HG02938 (cell line): ENCODE data around the gene METTL16.
"Not testable (repeated sequence)": the region's sequence is repeated elsewhere in the genome, so short reads cannot be mapped to it uniquely, and the experiment has no call there.

ENCODE experiments used
- ATAC-seq: cut with Tn5 transposase; IDR thresholded peaks from one replicate; pipeline ENCODE4 v1.9.1; 2021; ENCODE audit warnings: mild to moderate bottlenecking, moderate library complexity; ENCODE audit not compliant: unreplicated experiment

Gene METTL16, protein sequence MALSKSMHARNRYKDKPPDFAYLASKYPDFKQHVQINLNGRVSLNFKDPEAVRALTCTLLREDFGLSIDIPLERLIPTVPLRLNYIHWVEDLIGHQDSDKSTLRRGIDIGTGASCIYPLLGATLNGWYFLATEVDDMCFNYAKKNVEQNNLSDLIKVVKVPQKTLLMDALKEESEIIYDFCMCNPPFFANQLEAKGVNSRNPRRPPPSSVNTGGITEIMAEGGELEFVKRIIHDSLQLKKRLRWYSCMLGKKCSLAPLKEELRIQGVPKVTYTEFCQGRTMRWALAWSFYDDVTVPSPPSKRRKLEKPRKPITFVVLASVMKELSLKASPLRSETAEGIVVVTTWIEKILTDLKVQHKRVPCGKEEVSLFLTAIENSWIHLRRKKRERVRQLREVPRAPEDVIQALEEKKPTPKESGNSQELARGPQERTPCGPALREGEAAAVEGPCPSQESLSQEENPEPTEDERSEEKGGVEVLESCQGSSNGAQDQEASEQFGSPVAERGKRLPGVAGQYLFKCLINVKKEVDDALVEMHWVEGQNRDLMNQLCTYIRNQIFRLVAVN

DNA sequence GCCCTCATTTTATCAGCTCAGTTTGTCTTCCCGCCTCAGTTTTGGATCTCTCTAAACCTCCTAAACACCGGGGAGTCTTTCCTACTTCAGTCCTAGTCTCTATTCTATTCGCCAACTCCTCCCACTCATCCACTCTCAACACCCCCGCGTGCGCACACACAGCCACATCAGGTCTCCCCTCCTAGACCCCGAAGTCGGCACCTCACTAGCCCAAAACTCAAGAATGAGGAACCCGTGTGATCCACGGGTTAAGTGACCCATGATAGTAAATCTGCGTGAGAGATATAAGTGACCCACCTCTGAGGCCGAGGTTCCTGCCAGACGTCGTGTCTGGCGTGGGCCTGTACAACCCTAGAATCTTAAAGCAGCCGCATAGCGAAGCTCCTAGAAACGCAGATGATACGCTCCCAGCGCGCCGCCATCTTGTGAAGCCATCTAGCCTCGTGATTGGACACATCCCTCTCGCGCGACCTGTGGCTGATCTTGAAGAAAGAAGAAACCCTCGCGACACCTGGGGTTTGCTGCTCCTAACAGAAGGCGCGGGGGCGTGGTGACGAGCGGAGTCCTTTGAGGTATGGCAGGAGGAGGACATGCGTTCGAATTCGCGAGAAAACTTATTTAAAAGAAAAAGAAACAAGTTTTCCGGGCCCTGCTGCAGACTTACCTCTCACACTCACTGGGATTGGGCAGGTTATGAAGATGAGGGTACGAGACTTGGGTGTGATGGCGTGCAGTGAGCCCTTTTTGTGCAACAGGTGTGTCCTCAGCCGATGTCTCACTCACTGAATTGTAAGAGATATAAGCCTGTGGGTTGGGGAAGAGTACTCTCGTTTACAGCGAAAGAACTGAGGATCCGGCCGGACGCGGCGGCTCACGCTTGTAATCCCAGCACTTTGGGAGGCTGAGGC lies at the start of gene METTL16:
METTL16 (minus strand) TSS at position 427 of the 908 bp plus-strand sequence. CDS start 9,557 bp downstream, outside the sequence.
- ATAC-seq = peak; percentile 97

DNA sequence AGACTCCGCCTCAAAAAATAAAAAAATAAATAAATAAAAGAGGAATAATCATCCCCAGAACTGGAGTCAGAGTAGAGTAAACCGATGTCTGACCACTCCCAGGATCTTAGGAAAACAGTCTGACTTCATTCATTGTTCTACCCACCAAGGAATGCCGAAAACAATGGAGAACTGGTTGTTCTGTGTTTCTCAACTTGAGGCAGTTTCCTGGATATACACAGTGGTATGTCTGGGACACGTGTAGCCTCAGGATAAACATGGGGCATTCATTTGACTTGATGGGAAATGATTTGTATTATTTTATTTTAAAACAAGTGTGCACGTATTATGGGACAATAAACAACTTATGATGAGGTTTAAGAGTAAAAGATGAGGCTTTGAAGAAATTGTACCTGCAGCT lies 49.0 kb upstream of the METTL16 start:
- no peak for ATAC-seq

DNA sequence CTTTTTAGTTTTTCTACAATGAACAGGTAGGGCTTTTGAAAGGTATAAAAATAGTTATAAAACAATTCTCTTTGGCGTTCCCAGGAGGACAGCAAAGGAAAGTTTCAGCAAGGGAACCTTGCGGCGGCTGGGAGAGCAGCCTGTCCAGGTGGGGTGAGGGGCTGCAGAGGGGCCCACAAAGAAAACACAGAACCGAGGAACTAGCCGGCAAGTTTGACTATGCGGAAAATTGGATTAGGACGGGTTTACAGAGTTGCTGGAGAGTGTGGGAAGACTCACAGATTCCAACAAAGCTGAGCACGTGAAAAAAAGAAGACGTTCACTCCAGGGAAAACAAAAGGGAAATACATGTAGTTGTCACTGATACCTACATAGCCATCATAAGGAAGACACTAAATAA lies 40.2 kb upstream of the METTL16 start:
- no peak for ATAC-seq

DNA sequence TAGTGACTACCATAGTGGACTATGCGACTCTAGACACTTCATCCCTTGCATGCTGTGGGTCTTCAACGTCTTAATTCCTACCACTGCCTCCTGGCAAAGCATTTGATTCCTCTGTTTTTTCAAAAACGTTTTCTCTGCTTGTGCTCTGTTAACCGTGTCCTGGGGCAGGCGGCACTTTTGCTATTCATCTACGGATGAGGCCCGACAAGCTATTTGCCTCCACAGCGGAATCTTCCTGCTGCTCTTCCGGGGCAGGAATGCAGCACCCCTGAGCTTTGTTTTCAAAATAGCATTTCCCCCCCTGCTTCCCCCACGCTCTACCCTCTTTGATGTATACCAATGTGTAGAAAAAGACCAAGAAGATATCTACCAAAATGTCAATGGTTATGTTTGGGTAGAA lies 39.8 kb upstream of the METTL16 start:
- ATAC-seq = no peak

DNA sequence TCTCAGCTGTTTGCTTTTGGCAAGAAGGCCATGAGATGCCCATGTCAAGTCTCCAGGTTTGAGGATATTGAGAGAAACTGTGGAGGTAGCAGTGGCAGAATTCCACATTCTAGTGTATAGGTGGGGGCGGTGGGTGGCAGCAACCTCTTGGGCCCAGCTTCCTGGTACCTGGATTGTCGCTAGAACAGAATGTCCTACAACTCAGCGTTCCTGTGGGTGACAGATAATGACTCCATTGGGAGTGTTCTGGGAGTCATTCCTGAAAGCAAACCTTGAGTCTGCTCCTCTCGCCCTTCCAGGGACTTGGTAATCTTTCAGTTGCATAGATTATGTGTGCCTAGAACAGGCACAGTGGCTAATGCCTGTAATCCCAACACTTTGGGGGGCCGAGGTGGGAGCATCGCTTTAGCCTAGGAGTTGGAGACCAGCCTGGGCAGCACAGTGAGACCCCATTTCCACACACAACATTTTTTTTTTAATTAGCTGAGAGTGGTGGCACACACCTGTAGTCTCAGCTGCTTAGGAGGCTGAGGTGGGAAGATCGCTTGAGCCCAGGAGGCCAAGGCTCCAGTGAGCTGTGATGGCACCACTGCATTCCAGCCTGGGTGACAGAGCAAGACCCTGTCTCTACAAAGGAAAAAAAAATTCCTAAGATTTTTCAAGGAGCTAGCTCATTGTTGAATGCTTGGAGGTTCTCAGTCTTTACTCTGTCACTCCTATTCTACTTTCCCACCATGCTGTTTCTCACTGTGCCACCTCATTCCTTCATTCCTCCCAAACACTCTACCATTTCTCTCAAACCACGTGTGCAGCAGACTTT lies 37.9 kb upstream of the METTL16 start:
- ATAC-seq = no peak

DNA sequence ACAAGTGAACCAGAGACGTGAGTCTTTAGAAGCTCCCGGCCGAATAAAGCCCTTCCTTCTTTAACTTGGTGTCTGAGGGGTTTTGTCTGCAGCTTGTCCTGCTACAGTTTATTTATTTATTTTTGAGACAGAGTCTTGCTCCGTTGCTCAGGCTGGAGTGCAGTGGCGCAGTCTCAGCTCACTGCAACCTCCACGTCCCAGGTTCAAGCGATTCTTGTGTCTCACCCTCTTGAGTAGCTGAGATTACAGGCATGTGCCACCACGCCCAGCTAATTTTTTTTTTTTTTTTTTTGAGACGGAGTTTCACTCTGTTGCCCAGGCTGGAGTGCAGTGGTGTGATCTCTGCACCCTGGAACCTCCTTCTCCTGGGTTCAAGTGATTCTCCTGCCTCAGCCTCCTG lies 36.3 kb upstream of the METTL16 start:
- ATAC-seq = not testable (repeated sequence)

DNA sequence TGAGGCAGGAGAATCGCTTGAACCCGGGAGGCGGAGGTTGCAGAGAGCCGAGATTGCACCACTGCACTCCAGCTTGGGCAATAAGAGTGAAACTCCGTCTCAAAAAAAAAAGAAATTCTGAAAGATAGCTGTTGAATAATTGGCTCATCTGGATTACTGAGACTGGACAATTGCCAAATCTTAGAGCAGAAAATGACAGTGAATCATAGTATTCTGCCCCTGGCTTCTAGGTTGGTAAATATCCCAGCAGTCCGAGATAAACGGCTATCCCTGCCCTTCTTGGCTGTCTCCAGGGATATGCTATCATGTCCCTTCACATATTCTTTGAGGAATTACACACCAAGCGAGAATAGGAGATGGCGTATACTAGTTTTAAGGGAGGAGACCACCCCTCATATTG lies 35.5 kb upstream of the METTL16 start:
- ATAC-seq = no peak

DNA sequence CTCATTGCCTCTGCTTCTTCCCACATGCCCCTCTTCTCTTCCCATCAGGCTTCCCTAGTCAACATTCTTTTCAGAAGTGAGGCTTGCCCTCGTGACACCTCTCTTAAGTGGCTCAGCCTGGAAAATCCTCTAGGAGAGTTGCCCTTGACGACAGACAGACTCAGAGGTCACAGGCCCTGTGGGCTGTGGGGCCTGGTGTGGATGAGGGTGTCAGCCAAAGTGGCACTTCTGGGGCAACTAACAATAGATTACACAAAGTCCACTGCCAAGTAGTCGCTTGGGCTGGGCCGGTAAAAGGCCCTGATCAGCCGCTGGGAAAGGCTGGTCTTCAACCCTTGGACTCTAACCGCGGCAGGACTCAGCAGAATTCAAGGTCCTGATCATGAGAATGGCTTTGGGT lies 33.7 kb upstream of the METTL16 start:
- no peak for ATAC-seq

DNA sequence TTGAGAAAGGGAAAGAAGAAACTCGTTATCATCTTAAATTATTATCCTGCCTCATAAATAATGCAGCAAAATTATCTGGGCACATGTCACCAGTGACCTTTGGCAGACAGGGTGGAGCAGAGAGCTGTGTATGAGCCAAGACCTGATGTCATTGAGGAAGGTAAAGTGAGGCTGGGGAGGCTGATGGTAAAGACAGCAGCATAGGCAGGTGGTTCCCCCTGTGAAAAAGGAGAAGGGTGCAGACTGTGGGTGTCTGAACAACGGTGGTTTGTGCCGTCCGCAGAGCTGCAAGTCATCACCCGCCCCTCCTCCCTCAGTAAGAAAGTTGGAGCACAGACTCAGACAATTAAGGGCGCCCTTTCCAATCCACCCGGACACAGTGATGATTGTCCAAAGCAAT lies 30.8 kb upstream of the METTL16 start:
- ATAC-seq = no peak

DNA sequence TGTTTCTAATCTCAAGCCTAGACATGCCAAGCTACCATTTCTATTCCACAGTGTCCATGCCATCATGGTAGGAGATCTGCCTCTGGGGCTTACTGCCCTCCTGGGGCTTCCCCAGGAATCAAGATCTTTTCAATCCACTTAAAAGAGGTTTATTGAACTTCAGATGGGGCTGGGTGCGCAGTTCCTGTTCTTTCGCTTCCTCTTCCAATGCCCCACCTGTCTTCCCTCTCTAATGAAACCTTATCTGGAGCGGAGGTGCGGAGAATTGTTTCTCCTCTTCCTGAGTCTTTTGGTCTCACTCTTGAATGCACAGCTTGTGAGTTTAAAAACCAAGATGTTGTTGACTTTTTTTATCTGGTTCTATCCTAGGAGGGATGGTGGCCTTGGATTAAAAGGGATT lies 30.4 kb upstream of the METTL16 start:
- ATAC-seq = no peak

DNA sequence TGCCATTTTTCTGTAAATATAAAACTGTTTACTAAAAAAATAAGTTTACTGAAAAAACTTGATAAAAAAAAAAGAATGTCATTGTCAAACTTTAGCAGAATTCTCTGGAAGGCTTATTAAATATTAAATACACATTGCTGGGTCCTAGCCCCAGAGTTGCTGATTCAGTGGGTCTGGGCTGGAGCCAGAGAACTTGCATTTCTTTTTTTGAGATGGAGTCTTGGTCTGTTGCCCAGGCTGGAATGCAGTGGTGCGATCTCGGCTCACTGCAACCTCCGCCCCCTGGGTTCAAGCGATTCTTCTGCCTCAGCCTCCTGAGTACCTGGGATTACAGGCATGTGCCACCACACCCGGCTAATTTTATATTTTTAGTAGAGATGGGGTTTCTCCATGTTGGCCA lies 25.9 kb upstream of the METTL16 start:
- ATAC-seq = not testable (repeated sequence)

DNA sequence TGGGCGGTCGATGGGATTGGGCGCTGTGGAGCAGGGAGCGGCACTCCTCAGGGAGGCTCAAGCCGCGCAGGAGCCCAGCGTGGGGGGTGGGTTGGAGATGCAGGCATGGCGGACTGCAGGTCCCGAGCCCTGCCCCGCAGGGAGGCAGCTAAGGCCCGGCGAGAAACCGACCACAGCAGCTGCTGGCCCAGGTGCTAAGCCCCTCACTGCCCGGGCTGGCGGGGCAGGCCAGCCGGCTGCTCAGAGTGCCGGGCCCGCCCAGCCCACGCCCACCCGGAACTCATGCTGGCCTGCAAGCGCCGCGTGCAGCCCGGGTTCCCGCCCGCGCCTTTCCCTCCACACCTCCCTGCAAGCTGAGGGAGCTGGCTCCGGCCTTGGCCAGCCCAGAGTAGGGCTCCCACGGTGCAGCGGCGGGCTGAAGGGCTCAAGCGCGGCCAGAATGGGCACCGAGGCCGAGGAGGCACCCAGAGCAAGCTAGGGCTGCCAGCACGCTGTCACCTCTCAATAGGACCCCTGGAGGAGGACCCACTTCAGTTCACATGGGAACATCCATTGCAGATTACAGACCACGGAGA lies 20.5 kb upstream of the METTL16 start:
- ATAC-seq = no peak

DNA sequence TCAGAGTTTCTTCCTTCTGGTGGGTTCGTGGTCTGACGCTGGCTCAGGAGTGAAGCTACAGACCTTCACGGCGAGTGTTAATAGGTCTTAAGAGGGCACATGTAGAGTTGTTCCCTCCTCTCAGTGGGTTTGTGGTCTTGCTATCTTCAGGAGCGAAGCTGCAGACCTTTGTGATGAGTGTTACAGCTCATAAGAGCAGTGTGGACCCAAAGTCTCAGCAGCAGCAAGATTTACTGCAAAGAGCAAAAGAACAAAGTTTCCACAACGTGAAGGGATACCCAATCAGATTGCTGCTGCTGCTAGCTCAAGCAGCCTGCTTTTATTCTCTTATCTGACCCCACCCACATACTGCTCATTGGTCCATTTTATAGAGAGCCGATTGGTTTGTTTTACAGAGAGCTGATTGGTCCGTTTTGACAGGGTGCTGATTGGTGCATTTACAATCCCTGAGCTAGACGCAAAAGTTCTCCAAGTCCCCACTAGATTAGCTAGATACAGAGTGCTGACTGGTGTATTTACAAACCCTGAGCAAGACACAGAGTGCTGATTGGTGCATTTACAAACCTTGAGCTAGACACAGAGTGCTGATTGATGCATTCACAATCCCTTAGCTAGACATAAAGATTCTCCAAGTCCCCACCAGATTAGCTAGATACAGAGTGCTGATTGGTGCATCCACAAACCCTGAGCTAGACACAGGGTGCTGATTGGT lies 19.7 kb upstream of the METTL16 start:
- ATAC-seq = not testable (repeated sequence)

DNA sequence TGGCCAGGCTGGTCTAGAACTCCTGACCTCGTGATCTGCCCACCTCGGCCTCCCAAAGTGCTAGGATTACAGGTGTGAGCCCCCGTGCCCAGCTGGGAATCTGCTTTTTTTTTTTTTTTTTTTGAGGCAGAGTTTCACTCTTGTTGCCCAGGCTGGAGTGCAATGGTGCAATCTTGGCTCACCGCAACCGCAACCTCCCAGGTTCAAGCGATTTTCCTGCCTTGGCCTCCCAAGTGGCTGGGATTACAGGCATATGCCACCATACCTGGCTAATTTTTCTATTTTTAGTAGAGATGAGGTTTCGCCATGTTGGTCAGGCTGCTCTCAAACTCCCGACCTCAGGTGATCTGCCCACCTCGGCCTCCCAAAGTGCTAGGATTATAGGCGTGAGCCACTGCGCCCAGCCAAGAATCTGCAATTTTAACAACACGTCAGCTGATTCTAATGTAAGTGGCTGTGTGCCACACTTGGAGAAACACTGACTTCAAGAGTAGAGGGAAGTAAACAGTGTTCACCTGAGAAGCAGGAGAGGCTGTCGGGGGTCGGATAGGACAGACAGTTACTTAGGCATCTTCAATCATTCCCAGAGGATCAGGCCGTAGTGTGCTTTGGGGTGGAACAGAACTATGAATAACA lies 10.2 kb upstream of the METTL16 start:
- not testable (repeated sequence) for ATAC-seq

DNA sequence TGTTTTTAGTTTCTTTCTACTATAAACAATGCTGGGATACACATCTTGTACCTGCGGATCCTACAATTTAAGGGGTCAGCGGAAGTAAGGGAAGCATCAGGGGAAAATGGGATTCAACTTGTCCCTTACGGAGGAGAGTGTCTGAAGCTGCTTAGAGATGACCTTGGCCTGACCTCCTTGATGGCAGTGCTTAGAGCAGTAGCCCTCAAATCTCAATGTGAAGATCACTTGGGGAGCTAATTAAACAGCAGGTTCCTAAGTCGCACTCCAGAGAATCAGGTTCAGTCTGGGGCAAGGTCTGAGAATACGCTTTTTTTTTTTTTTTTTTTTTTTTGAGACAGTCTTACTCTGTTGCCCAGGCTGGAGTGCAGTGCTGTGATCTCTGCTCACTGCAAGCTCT lies 9.6 kb upstream of the METTL16 start:
- no peak for ATAC-seq

DNA sequence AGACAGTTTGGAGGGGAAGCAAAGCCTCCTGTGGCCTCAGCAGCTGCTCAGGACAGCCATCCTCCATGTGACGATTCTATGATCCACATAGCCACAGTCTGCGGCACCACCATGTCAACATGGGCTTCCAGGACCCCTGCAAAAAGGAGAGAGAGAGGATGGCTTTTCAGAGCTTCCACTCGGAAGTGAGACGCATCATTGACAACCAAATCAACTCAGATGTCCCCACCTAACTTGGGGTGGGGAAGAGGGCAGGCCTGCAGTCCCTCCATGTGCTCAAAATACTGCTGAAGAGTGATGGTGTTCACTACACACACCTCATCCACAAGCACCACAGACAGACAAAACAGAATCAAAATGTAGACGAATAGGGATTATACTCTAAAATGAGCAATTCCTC lies 5.9 kb upstream of the METTL16 start:
- no peak for ATAC-seq

DNA sequence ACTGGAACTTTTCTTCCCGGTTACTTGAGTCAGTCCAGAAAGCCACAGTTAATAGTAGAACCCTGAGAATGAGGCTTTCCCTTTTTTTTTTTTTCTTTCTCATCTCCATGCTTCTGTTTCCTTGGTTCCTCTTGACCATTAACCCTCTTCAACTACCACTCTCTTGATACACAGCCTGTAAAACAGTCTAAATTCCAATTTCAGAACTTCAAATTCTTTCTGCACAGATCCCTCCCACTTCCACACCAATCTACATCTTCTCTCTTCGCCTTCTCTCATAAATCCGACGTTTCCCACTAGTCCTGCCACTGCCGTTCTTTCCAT lies 588 bp downstream of the METTL16 start:
- no peak for ATAC-seq

DNA sequence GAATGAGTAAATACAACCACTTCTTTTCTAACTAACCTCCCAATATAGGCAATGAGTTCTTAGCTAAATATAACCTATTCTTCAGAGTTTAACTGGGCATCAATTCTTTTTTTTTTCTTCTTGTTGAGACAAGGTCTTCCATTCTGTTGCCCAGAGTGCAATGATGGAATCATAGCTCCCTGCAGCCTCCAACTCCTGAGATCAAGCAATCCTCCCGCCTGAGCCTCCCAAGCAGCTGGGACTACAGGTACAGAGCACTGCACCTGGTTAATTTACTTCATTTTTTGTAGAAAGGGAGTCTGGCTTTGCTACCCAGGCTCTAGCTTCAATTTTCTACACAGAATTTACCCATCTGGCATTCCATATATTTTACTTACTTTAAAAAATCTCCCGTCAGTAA lies 1.1 kb downstream of the METTL16 start:
- no peak for ATAC-seq

DNA sequence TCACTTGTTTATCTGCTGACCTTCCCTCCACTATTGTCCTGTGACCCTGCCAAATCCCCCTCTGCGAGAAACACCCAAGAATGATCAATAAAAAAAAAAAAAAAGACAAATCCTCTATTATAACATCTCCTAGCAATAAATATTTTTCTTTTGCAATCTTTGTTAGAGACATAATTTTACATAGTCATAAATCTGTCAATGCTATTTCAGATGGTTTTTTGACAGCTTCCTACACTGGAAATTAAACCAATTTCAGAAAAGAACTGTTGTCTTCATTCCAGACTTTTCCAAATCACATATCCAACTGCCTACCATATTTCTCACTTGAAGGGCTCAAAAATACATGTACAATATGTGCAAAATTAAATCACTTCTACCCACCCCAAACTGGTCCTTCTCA lies 3.7 kb downstream of the METTL16 start:
- ATAC-seq = no peak
